Astrocyte of the hippocampus (primary cell): ENCODE results near the gene NSF.
"Not testable (repeated sequence)": the region's sequence is repeated elsewhere in the genome, so short reads cannot be mapped to it uniquely, and the experiment has no call there.

Experiments
- DNase-seq: peaks from one replicate; pipeline ENCODE4 v3.0.0; 2011; ENCODE audit warnings: low read depth, low spot score

The NSF gene

DNA sequence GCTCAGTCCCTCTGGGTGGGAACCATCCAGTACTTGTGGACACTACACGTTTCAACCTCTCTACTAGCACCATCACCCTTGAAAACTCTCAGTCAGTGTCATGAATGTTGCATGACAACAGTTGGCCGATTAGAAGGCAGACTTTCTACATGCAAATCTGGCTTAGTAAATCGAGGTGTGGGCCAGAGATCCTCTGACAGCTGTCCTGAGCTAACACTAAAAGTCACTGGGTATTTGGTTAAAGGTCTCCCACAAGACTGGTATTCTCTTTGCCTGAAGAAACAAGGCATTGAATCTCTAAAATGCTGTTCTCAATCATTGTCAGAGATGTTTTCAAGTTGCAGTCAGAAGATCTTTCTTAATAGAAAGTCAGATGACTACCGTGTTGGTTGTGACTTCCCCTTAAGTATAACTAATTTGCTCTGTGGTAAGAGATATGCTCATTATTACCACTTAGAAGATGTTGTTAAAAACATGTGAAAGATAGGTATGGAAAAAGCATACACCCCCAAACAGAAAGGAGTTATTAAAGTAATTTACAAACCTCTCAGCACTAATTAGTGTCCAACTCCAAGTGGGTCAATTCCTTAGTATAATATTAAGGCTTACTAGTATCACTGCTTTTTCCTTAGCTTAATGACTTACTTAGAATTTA, 165.7 kb downstream of the NSF start:
- no peak for DNase-seq

DNA sequence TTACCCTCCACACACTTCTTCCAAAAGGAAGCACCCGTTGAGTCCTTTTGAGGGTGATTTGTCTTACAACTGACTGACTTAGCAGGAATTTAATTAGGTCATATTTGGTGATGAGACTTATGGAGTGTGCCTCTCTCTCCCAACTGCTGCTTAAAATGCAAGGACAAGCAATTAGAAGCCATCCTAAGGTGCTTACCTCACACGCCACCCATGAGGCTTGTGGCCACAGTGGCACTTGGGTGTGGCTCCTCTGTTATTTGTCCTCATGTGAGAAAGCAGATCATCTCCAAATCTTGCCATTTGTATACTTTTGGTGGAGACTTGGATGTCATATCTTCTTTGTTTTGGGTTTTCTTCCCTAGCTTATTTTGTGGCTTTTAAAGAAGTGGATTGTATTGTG, 166.4 kb downstream of the NSF start:
- DNase-seq = no peak

DNA sequence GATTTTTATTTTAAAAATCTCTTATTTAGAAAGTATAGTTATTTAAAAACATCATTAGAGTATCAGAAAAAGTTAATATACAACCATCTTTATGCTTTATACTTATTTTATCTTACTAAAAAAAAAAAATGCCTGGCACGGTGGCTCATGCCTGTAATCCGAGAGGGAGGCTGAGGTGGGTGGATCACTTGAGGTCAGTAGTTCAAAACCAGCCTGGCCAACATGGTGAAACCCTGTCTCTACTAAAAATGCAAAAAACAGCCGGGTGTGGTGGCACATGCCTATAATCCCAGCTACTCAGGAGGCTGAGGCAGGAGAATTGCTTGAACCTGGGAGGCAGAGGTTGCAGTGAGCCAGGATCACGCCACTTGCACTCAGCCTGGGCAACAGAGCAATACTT, 167.1 kb downstream of the NSF start:
- not testable (repeated sequence) for DNase-seq

DNA sequence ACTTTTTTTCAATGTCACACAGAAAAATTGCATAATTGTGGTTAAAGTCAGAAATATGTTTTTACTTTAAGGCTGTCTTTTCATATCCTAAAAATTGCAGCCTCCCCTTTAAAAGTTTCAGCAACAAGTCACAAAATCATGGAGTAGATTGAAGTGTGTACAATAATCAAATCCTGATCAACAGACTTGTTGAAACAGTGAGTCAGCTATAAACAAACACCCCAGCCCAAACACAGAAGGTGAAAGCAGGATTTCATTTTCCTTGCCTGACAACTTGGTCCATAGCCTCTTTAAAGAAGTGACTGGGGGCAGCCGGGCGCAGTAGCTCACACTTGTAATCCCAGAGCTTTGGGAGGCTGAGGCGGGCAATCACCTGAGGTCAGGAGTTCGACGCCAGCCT, 168.1 kb downstream of the NSF start:
- peak; percentile 20 for DNase-seq

DNA sequence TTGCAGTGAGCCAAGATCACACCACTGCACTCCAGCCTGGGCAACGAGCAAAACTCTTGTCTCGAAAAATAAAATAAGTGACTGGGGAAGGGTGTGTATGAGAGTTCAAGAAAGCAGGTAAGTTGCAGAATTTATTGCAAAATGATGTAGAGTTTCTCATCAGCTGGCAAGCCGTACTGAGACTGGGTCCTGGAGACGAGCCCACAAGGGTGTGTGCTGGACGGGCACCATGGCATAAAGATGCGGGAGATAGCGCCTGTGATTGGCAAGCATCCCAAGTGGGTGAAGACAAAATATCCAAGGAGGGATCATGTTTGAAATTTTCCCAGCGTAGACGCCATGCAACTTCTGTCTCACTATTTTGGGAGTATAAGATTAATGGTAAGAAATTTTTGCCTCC, 168.7 kb downstream of the NSF start:
- DNase-seq = no peak

DNA sequence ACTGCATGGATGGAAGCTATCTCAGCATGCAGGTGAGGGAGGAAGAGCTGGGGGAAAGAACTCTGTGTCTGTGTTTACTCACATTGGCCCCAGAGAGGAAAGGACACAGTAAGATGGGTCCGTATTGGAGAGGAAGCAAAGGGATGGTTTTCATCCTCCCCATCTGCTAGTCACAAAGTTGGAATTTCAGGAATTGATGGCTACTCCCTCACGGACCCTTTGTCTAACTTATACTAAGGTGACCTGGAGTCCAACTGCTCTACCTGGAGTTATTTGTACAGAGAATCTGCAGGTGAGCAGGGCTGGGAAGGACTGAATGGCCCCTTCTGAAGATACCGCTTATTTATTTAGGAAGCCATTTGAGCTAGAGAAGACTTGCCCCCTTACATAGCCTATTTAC, 172.9 kb downstream of the NSF start:
- DNase-seq = no peak

DNA sequence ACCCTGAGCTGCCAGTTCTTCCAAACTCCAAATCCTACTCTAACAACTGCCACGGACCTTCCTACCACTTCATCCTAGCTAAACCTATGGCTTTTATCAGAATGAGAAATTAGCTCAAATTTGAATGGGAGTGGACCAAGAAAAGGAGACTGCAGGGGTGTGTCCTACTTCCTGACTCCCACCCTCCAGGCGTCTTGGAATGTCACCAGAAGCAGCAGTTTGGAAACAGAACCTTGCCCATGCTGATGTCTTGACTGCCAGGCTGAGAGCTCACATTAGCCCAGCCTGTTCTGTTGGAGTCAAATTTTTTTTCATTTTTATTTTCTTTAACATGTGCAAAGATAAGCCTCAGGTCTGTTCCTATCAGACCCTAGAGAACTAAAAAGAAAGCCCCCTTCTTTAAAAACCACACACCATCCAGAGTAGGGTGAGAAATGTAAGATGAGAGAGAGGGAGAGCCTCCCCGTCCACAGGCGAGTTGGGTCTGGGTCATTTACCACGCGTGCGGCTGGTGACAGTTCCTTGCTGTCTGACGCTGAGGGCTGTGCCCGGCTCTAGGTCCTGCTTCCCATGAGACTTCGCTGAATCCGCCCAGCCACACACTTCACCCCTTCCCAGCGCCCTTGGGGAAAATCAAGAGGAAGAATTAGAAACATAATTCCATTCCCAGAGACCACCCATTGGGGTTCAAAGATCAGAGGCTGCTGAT, 173.7 kb downstream of the NSF start:
- DNase-seq = peak; percentile 14

DNA sequence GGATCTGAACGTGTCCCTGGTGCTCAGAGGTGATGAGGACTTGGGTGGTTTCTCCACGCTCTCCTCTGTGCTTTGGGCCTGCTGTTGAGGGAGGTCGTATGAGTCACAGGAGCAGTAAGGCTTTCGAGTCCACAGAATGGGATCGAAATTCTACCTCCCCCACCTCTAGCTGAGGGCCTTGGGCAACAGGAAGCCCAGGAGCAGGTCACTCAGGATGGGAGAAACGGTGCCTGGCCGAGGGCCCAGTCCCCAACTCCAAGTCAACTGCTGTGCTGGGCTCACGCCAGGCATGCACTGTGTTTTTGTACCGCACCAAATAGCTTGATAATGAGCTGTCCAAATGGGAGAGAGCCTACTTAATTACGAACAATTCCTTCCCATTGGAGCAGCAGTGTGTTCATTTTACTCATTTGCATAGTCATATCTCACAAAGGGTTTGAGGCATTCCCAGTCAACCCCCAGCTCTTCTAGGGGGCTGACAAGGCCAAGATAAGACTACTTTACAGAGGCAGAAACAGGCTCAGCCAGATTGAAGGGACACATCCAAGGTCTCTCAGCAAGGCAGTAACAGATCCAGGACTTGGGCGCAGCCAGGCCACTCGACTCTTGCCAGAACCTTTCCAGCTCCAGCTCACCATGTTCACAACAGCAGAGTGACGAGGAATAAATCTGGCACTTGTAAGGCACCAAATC, 174.4 kb downstream of the NSF start:
- DNase-seq = peak; percentile 91

DNA sequence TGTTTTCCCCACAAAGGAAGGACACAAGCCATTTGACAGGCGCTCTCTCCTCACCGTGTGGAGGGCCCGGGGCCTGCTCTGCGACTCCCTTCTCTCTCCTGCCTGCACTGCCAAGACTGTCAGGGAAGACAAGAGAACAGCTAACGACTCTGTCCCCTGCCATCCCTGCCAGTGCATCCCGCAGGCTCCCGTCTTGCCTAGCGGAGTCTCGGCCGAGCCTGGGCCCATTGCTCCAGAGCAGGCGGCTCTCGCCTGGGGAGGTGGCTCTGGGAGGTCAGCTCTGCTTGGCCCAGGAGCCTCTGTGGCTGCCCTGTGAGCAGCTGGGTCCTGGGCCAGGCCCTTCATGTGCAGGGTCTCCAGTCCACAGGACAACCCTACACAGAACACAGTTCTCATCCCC, 175.0 kb downstream of the NSF start:
- DNase-seq = no peak

DNA sequence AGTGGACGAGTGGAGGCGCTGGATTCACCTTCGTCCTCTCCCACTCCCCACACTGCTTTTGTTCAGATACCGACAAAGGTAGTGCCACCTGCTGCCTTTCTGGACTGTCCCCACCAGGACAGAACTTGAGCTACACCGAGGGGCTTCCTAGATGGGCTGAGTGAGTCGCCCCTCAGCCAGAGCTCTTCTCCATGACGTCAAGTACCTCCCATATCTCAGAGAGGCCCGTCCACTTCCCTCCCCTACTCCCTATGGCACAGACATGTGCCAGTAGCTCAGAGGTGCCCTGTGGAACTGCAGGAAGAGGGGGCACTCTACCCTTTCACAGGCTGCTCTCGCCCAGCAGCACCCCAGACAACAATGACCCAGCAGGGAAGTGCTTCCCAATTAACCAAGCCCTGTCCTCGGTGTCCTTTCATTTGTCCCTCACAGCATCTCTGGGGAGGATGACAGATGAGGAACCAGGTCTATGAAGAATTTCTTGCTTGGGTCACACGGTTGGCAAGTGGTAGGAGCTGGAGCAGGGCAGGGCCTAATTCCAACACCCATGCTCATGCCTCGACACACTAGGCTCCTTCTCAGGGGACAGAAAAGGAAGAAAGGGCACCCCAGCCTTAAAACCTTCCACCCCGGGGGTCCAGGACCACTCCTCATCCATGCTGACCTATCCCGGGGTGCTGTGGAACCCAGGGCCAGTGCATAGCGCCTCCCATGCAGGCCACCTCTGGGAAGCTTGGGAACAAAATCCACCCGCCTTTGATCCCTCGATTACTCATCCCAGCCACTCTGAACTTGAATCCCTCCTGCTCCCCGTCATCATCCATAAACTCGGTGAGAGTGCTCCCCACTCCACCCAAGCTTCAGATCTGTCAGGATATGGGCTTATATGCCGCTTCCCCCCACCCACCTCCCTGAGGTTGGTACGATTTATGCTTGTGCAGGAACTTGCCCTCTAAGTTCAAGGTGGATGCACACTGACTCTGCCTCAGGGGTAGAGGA, 176.3 kb downstream of the NSF start:
- DNase-seq = no peak

DNA sequence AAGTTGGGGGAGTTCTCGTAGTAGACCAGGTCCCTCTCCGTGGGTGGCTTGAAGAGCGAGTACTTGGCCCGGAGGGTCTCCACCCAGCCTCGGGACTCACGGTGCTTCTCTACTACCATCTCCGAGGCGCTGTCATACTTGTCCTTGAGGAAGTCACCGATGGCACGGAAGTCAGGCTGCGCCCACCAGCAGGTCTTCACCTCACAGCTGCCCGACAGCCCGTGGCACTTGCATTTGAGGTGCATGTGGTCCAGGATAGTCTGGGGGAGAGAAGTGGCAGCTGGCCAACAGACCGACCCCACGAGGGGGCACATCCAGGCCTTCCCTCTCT, 178.0 kb downstream of the NSF start:
- no peak for DNase-seq

DNA sequence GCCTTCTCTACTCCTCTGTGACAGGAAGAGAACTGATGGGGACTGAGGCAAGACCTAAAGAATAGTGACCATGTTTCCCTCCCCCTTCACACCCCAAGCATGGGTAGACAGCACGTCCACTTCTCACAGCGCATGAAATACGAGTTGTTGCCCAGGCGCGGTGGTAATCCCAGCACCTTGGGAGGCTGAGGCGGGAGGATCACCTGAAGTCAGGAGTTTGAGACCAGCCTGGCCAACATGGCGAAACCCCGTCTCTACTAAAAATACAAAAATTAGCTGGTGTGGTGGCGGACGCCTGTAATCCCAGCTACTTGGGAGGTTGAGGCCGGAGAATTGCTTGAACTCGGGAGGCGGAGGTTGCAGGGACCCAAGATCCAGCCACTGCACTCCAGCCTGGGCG, 178.4 kb downstream of the NSF start:
- DNase-seq = not testable (repeated sequence)

DNA sequence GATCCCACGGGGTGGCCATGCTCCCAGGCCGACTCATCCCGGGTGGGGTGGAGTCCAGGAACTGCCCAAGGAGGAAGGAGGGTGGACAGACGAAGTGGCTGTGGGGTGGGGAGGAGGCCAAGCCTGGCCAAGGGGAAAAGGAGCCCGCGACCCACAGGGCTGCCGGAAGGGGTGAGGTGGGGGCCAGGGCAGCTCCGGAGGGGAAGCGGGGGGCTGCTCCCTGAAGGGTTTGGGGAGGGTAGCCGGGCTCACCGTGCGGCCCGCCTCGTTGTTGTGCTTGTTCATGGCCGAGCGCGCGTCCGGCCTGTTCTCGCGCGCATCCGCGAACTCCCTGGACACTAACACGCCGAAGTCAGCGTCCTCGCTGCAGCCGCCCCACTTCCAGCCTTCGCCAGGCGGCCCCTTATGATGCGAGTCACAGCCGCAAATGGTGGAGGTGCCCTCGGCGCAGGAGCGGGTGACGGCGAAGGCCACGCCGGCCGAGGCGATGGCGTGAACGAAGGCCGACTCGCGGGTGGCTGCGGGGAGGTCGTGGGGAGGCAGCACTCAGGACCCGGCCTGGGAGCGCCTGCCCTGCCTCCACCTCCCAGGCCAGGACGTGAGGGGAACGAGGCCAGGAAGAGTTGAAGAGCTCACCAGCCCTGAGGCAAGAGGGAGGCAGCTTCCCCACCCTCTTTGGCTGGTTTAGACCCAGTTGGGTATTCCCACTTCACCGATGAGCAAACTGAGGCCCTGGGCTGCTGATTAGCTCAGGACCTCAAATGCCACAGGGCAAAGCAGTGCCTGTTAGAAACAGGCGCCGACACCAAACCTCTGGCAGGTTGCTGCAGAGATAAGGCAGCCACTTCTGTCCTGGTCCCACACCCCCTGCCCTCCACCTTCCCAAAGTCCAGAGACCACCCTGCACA, 179.3 kb downstream of the NSF start:
- no peak for DNase-seq

DNA sequence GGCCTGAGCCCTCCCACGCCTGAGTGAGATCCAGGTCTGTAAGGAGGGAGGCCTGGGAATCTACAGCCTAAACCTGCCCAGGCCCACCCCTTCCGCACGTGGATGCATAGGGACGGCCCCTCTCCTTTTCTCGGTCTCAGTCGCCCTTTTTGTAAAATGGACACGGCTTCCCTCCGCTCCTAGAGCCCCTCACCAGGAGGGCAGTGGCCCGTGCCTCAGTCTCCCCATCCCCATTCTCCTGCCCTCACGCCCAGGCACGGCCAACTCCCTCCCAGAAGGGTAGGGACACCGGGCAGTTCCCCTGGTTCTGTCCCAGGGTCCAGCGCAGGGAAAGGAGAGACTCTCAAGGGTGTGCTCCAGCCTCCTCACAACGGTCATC, 180.0 kb downstream of the NSF start:
- no peak for DNase-seq

DNA sequence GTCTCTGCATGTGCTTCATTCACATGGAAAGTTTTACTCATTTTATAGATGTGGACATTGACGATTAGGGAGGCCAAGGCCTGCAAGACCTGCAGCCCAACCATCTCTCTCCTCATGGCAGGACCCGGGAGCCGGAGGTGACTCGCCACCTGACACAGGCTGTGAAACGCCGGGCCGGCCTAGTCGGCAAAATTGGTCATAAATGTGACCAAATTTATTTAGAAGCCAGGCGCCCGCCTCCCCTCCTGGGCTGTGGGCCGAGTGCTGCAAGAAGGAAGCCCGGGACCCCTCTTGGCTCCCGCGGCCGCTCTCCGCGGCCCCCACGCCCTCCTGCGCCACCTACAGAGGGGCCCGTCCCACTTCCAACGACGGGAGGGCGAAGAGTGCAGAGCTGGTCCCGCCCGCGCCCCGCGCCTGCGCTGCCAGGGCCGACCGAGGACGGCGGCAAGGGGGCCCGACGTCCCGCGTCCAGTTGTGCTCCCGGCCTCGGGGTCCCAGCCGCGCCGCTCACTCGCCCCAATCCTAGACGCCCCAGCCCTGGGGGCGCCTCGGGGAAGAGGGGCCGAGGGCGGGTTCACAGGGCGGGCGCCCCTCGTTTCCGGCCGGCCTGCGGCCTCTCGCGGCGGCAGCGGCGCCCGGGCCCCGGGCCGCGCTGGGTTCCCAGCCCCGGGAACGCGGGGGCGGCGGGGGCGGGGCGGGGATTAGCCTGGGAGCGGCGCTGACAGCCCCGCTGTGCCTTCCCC, 180.5 kb downstream of the NSF start:
- peak; percentile 79 for DNase-seq

DNA sequence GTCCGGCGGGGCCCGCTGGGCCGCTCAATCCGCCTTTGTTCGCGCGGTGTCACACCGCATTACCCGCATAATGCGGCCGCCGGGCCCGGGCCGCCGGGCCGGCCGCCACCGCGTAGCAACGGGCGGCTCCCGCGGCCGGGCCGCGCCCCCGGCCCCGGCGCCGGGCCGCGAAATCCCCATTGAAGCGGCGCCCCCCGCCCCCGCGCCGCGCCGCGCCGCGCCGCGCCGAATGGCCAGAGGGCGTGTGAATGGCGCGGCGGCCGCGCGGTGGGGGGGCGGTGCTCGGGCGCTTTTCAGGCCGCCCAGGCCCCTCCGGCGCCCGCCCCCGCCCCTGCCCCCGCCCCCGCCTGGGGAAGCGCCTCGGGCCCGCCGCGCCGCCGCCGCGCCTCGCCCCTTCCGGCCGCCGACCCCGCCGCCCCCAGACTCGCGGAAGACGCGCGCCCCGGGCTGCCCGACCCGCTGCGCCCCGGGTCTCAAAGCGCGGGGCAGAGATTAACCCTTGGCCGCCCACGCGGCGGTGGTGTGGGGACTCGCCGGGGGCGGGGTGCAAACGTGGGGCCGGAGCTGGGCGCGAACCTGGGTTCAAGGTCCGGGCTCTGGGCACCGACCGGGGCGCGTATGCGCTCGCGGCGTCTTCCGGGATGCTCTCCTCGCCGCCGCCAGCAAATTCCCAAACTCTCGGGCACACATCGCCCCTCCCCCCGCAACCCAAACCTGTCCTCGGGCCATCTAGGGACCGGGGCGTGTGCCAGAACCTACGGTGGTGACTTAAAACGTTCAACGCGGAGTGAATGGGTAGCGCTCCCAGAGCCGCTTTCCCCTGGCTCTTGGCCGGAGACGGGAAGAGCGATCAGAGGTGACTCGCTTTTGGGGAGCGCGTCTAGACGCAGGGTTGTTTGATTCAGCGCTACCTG, 181.3 kb downstream of the NSF start:
- DNase-seq = peak; percentile 71

DNA sequence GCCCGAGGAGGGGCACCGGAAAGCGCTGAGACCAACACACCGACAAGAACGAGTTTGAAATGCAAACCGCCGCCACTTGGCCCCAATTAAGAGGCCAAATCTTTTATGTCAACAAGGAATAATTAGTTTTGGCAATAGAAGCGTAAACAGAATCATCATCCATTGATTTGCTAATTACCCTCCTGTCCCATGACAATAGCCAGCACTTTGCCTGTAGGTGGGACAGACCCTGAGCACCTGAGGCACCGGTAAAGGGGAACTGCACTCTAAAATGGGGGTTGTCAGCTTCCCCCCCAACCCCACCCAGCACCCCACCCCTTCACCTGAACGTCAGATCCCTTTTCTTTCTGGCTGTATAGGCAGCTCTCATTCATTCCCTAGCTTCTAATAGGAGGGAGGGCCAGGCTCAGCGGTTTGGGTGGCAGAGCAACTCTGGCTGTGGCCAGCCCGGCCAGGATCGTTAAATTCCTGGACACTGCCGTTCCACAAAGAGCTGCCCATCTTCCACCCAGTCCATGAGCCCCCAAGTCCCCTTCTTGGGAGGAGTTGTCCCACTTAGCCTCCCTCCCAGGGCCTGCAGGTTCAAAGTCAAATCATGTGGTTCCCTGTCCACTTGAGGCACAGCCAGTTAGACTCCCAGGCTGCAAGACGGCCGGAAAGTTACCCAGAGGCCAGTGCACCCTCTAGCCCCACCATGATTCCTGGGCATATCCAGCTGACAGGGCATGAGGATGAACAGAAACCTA, 182.2 kb downstream of the NSF start:
- peak; percentile 14 for DNase-seq

DNA sequence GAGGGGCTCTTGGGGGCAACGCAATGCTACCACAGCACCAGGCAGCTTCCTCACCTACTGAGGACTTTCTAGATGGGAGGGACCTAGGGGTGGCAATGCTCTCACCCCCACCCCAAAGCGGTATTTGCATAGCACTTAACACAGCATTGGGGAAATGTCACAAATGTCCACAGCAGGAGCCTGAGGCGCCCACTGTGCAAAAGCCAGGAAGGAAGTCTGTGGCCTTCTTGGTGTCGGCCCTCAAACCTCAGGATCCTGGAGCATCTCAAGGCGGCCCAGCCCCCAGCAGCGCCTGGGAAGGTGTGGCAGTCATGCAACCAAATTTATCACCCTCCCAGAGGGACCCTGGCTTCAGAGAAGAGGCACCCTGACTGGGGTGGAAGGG, 182.7 kb downstream of the NSF start:
- no peak for DNase-seq
